Effector memory CD8-positive, alpha-beta T cell (primary cell): ENCODE data around the gene APOC1.
A peak's percentile ranks its signal among the peaks of the same experiment; 100 is the strongest.

ENCODE experiments used
- ATAC-seq: fragments of 150-1000 bp; cut with Tn5 transposase; replicated peaks from 2 replicates; pipeline ENCODE4 v1.10.0; 2021; ENCODE audit warnings: mild to moderate bottlenecking, moderate library complexity
- DNase-seq, 3 experiments: peaks; one replicate each; pipeline ENCODE4 v3.0.0; 2021
- H3K27ac Mint-ChIP-seq, 2 donors: one replicate each; pipeline ENCODE4 v1.8.0; 2022; ENCODE audit warnings: mild to moderate bottlenecking in 2 of 2, mixed read lengths in 2 of 2, moderate library complexity in 2 of 2
- H3K27me3 Mint-ChIP-seq, 2 donors: one replicate each; pipeline ENCODE4 v1.8.0; 2022; ENCODE audit warnings: mixed read lengths in 2 of 2
- H3K36me3 Mint-ChIP-seq: one replicate; pipeline ENCODE4 v1.8.0; 2022; ENCODE audit warnings: mild to moderate bottlenecking, moderate library complexity, mixed read lengths; ENCODE audit not compliant: insufficient read depth
- H3K4me1 Mint-ChIP-seq, 2 donors: one replicate each; pipeline ENCODE4 v1.8.0; 2022; ENCODE audit warnings: low read depth in 2 of 2, mixed read lengths in 2 of 2
- H3K4me3 Mint-ChIP-seq, 2 donors: one replicate each; pipeline ENCODE4 v1.8.0; 2022; ENCODE audit warnings: mild to moderate bottlenecking in 2 of 2, mixed read lengths in 2 of 2, moderate library complexity in 2 of 2
- H3K9me3 Mint-ChIP-seq, 2 donors: one replicate each; pipeline ENCODE4 v1.8.0; 2022; ENCODE audit warnings: mixed read lengths in 2 of 2

The APOC1 gene

GRCh38 chr19:44893332-44894051 lies 20.9 kb upstream of the APOC1 start:
- Mint-ChIP-seq H3K27ac (no peak overlapping the region), H3K4me3 (peak overlapping the region; percentile 78 to 80), H3K9me3 (no peaks in the 10 kb centered on the region), H3K4me1 (peaks cover 26 to 28% of the 10 kb centered on the region in 2 donors), H3K27me3 (no peaks in the 10 kb centered on the region), H3K36me3 (peaks cover 34% of the 10 kb centered on the region)
- no peak for DNase-seq
- ATAC-seq = no peak

- no peak overlapping the region for H3K4me3 Mint-ChIP-seq
- peaks cover 26 to 28% of the 10 kb centered on the region in 2 donors for H3K4me1 Mint-ChIP-seq
- no peak overlapping the region for H3K27ac Mint-ChIP-seq
- DNase-seq (no peak), ATAC-seq (no peak)
- no peaks in the 10 kb centered on the region for H3K27me3 Mint-ChIP-seq
- peaks cover 36% of the 10 kb centered on the region for H3K36me3 Mint-ChIP-seq
- no peaks in the 10 kb centered on the region for H3K9me3 Mint-ChIP-seq
Measured at GRCh38 chr19:44894052-44894400, 20.4 kb upstream of the APOC1 start.

- ATAC-seq (no peak), DNase-seq (no peak)
- Mint-ChIP-seq H3K27me3 (no peaks in the 10 kb centered on the region), H3K27ac (peak overlapping the region in 1 of 2 donors; percentile 12), H3K36me3 (peaks cover 40% of the 10 kb centered on the region), H3K4me3 (no peak overlapping the region), H3K9me3 (no peaks in the 10 kb centered on the region), H3K4me1 (peaks cover 24 to 27% of the 10 kb centered on the region in 2 donors)
Measured at GRCh38 chr19:44894946-44895345, 19.5 kb upstream of the APOC1 start.

- H3K4me1 Mint-ChIP-seq = peaks cover 6 to 11% of the 10 kb centered on the region in 2 donors
- no peaks in the 10 kb centered on the region for H3K9me3 Mint-ChIP-seq
- peaks cover 47% of the 10 kb centered on the region for H3K36me3 Mint-ChIP-seq
- ATAC-seq = no peak
- no peaks in the 10 kb centered on the region for H3K27me3 Mint-ChIP-seq
- no peak overlapping the region for H3K27ac Mint-ChIP-seq
- DNase-seq = no peak
- no peak overlapping the region for H3K4me3 Mint-ChIP-seq
Measured at GRCh38 chr19:44897835-44898234, 16.6 kb upstream of the APOC1 start.

GRCh38 chr19:44900328-44901244 lies 13.8 kb upstream of the APOC1 start:
- Mint-ChIP-seq H3K4me3 (no peak overlapping the region), H3K4me1 (peaks cover 2 to 4% of the 10 kb centered on the region in 2 donors), H3K27ac (no peak overlapping the region)

GRCh38 chr19:44903216-44903601 lies 11.2 kb upstream of the APOC1 start:
- peak overlapping the region in 1 of 2 donors; percentile 26 for H3K27ac Mint-ChIP-seq
- DNase-seq (no peak), ATAC-seq (peak; percentile 7)
- peaks cover 5 to 6% of the 10 kb centered on the region in 2 donors for H3K4me1 Mint-ChIP-seq
- H3K4me3 Mint-ChIP-seq = no peak overlapping the region
- H3K27me3 Mint-ChIP-seq = peaks cover 22 to 28% of the 10 kb centered on the region in 2 donors
- no peaks in the 10 kb centered on the region for H3K9me3 Mint-ChIP-seq
- H3K36me3 Mint-ChIP-seq = peaks cover 34% of the 10 kb centered on the region

More at GRCh38 chr19:44900328-44901244, 13.8 kb upstream of the APOC1 start:
- DNase-seq (no peak), ATAC-seq (no peak)
- Mint-ChIP-seq H3K9me3 (no peaks in the 10 kb centered on the region), H3K27me3 (peaks cover 0 to 11% of the 10 kb centered on the region in 2 donors), H3K36me3 (peaks cover 38% of the 10 kb centered on the region)

GRCh38 chr19:44903602-44904425 lies 10.6 kb upstream of the APOC1 start:
- DNase-seq = peak; percentile 70 to 79 (median 75)
- Mint-ChIP-seq H3K36me3 (peaks cover 30% of the 10 kb centered on the region), H3K4me3 (no peak overlapping the region), H3K27me3 (peaks cover 23 to 28% of the 10 kb centered on the region in 2 donors), H3K27ac (peak overlapping the region in 1 of 2 donors; percentile 26), H3K9me3 (no peaks in the 10 kb centered on the region), H3K4me1 (peaks cover 5 to 6% of the 10 kb centered on the region in 2 donors)
- ATAC-seq = peak; percentile 80

GRCh38 chr19:44904426-44904994 lies 9.9 kb upstream of the APOC1 start:
- Mint-ChIP-seq H3K9me3 (no peaks in the 10 kb centered on the region), H3K27ac (no peak overlapping the region), H3K4me3 (no peak overlapping the region), H3K36me3 (peaks cover 30% of the 10 kb centered on the region), H3K27me3 (peaks cover 23 to 28% of the 10 kb centered on the region in 2 donors), H3K4me1 (peaks cover 5 to 6% of the 10 kb centered on the region in 2 donors)
- no peak for ATAC-seq
- DNase-seq = no peak

GRCh38 chr19:44905437-44906160 lies 8.8 kb upstream of the APOC1 start, which contains the start of gene APOE:
Gene APOE, plus strand, starts transcription at chr19:44905796. Its CDS starts 829 bp downstream, at chr19:44906625.
- H3K27ac Mint-ChIP-seq = no peak within 1 kb of the TSS
- peaks cover 23 to 28% of the 10 kb centered on the region in 2 donors for H3K27me3 Mint-ChIP-seq
- DNase-seq (no peak), ATAC-seq (no peak)
- no peaks in the 10 kb centered on the region for H3K9me3 Mint-ChIP-seq
- H3K36me3 Mint-ChIP-seq = peaks cover 19% of the 10 kb centered on the region
- H3K4me1 Mint-ChIP-seq = peaks cover 5 to 6% of the 10 kb centered on the region in 2 donors
- peak within 1 kb of the TSS in 1 of 2 donors; percentile 25 for H3K4me3 Mint-ChIP-seq

- ATAC-seq = no peak
- Mint-ChIP-seq H3K36me3 (peaks cover 7% of the 10 kb centered on the region), H3K27ac (no peak overlapping the region), H3K4me3 (no peak overlapping the region), H3K4me1 (peaks cover 5 to 6% of the 10 kb centered on the region in 2 donors), H3K9me3 (no peaks in the 10 kb centered on the region), H3K27me3 (peaks cover 39 to 40% of the 10 kb centered on the region in 2 donors)
- DNase-seq = no peak
Measured at GRCh38 chr19:44907613-44908012, 6.8 kb upstream of the APOC1 start.

- no peaks in the 10 kb centered on the region for H3K9me3 Mint-ChIP-seq
- DNase-seq (no peak), ATAC-seq (no peak)
- H3K4me3 Mint-ChIP-seq = no peak overlapping the region
- peaks cover 45 to 46% of the 10 kb centered on the region in 2 donors for H3K27me3 Mint-ChIP-seq
- peaks cover 5 to 6% of the 10 kb centered on the region in 2 donors for H3K4me1 Mint-ChIP-seq
- H3K36me3 Mint-ChIP-seq = peaks cover 6% of the 10 kb centered on the region
- H3K27ac Mint-ChIP-seq = no peak overlapping the region
Measured at GRCh38 chr19:44908074-44908835, 6.2 kb upstream of the APOC1 start.

GRCh38 chr19:44908836-44909261 lies 5.6 kb upstream of the APOC1 start:
- no peak for DNase-seq
- Mint-ChIP-seq H3K27me3 (peaks cover 51 to 52% of the 10 kb centered on the region in 2 donors), H3K4me1 (peaks cover 5 to 6% of the 10 kb centered on the region in 2 donors), H3K4me3 (no peak overlapping the region), H3K9me3 (no peaks in the 10 kb centered on the region), H3K36me3 (peaks cover 6% of the 10 kb centered on the region), H3K27ac (no peak overlapping the region)
- no peak for ATAC-seq
